Measurements from ENCODE around the gene NCAM1.

DNA sequence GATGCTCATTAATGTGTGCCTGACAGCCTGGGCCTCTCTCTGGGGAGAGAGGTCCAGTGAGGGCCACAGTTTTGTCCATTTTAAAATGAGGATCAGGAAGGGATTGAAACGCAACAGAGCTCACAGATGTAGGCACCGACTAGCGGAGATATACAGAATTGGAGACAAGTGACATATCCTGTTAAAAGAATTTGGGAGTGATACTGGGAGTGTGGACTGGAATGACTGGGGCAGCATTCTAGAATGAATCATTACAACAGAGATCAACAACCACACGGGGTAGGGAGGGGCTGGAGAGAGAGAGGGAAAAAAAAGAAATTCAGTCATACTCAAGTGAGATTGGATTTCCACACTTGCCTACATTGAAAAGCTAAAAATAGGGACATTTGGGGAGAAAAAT is 2.5 kb upstream of the NCAM1 start:
- TF ChIP-seq YY1 (IDR thresholded peaks at IDR 0.05; ENCODE audit: insufficient read depth, insufficient read length) (no peak), ZNF274 (IDR thresholded peaks at IDR 0.05; ENCODE audit: low read depth, low read length) (no peak)
